Measurements from ENCODE around the gene PDS5A. TPM values are rescaled to one million over a fixed set of nuclear protein-coding genes. Genes with fewer than 3 reads are reported as not detected.
A peak's percentile ranks its signal among the peaks of the same experiment; 100 is the strongest.

Gene PDS5A
- total and polyA plus RNA-seq, 9 of the 15 experiments (the other 6 are each of a cell fraction or from before 2014, with no cell fraction given) = 16.4 to 85.4 (median 70.0) TPM

DNA sequence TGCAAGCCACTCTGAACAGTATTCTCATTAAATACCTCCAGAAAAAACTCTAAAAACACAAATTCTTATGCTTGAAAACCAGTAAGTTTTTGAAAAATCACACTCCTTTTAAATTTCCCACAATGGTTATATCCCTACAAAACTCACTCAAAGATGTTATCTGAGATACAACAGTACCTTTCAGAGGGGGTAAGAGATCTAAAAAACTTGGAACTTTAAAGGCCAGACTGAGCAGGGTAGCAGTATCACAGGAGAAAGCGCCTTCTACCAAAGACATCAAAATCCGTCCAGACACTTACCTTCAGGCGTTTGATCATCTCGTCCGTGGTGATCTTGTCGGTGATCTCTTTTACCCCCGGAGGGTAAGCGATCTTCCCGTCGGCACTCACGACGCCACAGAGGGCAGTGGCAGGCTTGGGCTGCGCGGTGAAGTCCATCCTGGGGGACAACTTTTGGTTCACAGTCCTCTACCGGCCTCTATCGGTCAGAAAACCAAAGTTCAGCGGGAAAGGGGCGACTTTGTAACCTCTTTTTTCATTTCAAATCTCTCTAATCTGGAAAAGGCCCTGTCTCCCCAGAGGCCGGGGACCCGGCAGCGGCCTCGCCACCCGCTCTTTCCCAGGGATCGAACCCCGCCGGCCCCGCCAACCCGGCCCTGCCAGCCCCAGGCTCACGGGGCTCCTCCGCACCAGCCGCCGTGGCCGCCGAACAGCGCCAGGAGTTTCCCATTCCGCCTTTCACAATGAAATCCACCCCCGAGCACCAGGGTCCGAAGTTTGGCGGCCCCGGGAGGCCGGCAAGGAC lies 1.4 kb downstream of the PDS5A start (continued):
- TF ChIP-seq, protein P1, sequence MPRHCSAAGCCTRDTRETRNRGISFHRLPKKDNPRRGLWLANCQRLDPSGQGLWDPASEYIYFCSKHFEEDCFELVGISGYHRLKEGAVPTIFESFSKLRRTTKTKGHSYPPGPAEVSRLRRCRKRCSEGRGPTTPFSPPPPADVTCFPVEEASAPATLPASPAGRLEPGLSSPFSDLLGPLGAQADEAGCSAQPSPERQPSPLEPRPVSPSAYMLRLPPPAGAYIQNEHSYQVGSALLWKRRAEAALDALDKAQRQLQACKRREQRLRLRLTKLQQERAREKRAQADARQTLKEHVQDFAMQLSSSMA (CRISPR knock-in tag; IDR thresholded peaks at IDR 0.05) = no peak
- TF ChIP-seq HNRNPK (IDR thresholded peaks at IDR 0.05; ENCODE audit: low read depth, low read length, poor library complexity, severe bottlenecking) (no peak), ZNF217 (CRISPR knock-in tag; IDR thresholded peaks at IDR 0.05) (no peak), ZFX (CRISPR knock-in tag; IDR thresholded peaks at IDR 0.05) (no peak), ELF1 (tag; IDR thresholded peaks at IDR 0.05) (no peak), LEF1 (IDR thresholded peaks at IDR 0.05) (peak; percentile 17; the same call in 1 of the 2 replicates), ASH1L (IDR thresholded peaks at IDR 0.05; ENCODE audit: borderline replicate concordance, low read depth, partially characterized antibody) (no peak), HCFC1 (IDR thresholded peaks at IDR 0.05; ENCODE audit: low read depth, low read length) (no peak; the same call in 1 of the 2 replicates), ZNF41 (CRISPR knock-in tag; conservative IDR thresholded peaks at IDR 0.05) (no peak), PHB2 (IDR thresholded peaks at IDR 0.05; ENCODE audit: low read depth) (no peak), KAT2B (IDR thresholded peaks at IDR 0.05; ENCODE audit: low read depth, low read length) (no peak), RNF2 (IDR thresholded peaks at IDR 0.05) (no peak), SUPT5H (IDR thresholded peaks at IDR 0.05) (no peak), RFX7 (CRISPR knock-in tag; IDR thresholded peaks at IDR 0.05) (no peak)
- TF ChIP-seq, protein P2, sequence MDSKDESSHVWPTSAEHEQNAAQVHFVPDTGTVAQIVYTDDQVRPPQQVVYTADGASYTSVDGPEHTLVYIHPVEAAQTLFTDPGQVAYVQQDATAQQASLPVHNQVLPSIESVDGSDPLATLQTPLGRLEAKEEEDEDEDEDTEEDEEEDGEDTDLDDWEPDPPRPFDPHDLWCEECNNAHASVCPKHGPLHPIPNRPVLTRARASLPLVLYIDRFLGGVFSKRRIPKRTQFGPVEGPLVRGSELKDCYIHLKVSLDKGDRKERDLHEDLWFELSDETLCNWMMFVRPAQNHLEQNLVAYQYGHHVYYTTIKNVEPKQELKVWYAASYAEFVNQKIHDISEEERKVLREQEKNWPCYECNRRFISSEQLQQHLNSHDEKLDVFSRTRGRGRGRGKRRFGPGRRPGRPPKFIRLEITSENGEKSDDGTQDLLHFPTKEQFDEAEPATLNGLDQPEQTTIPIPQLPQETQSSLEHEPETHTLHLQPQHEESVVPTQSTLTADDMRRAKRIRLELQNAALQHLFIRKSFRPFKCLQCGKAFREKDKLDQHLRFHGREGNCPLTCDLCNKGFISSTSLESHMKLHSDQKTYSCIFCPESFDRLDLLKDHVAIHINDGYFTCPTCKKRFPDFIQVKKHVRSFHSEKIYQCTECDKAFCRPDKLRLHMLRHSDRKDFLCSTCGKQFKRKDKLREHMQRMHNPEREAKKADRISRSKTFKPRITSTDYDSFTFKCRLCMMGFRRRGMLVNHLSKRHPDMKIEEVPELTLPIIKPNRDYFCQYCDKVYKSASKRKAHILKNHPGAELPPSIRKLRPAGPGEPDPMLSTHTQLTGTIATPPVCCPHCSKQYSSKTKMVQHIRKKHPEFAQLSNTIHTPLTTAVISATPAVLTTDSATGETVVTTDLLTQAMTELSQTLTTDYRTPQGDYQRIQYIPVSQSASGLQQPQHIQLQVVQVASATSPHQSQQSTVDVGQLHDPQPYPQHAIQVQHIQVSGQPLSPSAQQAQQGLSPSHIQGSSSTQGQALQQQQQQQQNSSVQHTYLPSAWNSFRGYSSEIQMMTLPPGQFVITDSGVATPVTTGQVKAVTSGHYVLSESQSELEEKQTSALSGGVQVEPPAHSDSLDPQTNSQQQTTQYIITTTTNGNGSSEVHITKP (IDR thresholded peaks at IDR 0.05; ENCODE audit: partially characterized antibody) = peak; percentile 90
- TF ChIP-seq, protein P3, sequence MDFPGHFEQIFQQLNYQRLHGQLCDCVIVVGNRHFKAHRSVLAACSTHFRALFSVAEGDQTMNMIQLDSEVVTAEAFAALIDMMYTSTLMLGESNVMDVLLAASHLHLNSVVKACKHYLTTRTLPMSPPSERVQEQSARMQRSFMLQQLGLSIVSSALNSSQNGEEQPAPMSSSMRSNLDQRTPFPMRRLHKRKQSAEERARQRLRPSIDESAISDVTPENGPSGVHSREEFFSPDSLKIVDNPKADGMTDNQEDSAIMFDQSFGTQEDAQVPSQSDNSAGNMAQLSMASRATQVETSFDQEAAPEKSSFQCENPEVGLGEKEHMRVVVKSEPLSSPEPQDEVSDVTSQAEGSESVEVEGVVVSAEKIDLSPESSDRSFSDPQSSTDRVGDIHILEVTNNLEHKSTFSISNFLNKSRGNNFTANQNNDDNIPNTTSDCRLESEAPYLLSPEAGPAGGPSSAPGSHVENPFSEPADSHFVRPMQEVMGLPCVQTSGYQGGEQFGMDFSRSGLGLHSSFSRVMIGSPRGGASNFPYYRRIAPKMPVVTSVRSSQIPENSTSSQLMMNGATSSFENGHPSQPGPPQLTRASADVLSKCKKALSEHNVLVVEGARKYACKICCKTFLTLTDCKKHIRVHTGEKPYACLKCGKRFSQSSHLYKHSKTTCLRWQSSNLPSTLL (IDR thresholded peaks at IDR 0.05) = no peak
- TF ChIP-seq, protein P4, sequence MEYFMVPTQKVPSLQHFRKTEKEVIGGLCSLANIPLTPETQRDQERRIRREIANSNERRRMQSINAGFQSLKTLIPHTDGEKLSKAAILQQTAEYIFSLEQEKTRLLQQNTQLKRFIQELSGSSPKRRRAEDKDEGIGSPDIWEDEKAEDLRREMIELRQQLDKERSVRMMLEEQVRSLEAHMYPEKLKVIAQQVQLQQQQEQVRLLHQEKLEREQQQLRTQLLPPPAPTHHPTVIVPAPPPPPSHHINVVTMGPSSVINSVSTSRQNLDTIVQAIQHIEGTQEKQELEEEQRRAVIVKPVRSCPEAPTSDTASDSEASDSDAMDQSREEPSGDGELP (CRISPR knock-in tag; IDR thresholded peaks at IDR 0.05; ENCODE audit: borderline replicate concordance) = 0 out of 2 replicates have a peak, but pooled peaks have one; percentile 36
- TF ChIP-seq, protein P5, sequence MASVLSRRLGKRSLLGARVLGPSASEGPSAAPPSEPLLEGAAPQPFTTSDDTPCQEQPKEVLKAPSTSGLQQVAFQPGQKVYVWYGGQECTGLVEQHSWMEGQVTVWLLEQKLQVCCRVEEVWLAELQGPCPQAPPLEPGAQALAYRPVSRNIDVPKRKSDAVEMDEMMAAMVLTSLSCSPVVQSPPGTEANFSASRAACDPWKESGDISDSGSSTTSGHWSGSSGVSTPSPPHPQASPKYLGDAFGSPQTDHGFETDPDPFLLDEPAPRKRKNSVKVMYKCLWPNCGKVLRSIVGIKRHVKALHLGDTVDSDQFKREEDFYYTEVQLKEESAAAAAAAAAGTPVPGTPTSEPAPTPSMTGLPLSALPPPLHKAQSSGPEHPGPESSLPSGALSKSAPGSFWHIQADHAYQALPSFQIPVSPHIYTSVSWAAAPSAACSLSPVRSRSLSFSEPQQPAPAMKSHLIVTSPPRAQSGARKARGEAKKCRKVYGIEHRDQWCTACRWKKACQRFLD (CRISPR knock-in tag; IDR thresholded peaks at IDR 0.05) = no peak

Measured in K562 (cell line).